ENCODE results near the gene PPP6R3. TPM values are rescaled to one million over a fixed set of nuclear protein-coding genes. Genes with fewer than 3 reads are reported as not detected.

Gene PPP6R3
- total and polyA plus RNA-seq, 2 donors (not counting 3 experiments of a cell fraction or from before 2014, with no cell fraction given), result 31.7 to 98.8 TPM

GRCh38 chr11:68532727-68533369 is 72.3 kb downstream of the PPP6R3 start:
- H3K4me1 ChIP-seq (ENCODE audit: control insufficient read depth, extremely low read depth, insufficient read depth, low read length), result peaks cover 6% of the 10 kb centered on the region
- H3K4me2 ChIP-seq (ENCODE audit: insufficient read depth, low read length), result no peak overlapping the region
- intact Hi-C loops (cut with micrococcal nuclease), result no loop called here
- H2AFZ ChIP-seq (ENCODE audit: low read depth, low read length), result no peak overlapping the region
- H3K27ac ChIP-seq (ENCODE audit: insufficient read depth, low read depth, low read length), result no peak overlapping the region
- H4K20me1 ChIP-seq (replicated peaks; ENCODE audit: control insufficient read depth, extremely low read depth, insufficient read depth, low read length), result peaks cover 6% of the 10 kb centered on the region
- H3K27me3 ChIP-seq (ENCODE audit: control insufficient read depth in 2 of 2, insufficient read depth in 2 of 2, low read length in 2 of 2), result no peaks in the 10 kb centered on the region
- no peak for FAIRE-seq
- dilution Hi-C loops (cut with MboI; ENCODE audit: extremely low pct_ligation_motif_present, low sequenced_read_pairs), result no loop called here
- CTCF ChIA-PET, result no interaction called here
- no TSS peak for BruUV-seq (replicated peaks)
- peaks cover 3 to 8% of the 10 kb centered on the region in 2 experiments for H3K36me3 ChIP-seq (ENCODE audit: control insufficient read depth in 2 of 2, extremely low read depth in 1 of 2, insufficient read depth in 2 of 2, low read length in 2 of 2)
- POLR2A ChIA-PET, result no interaction called here
- H3K9ac ChIP-seq (replicated peaks; ENCODE audit: extremely low read depth, insufficient read depth, low read length), result no peak overlapping the region
- H3K4me3 ChIP-seq (replicated peaks in 1 of 3; ENCODE audit: insufficient read depth in 1 of 3, low read depth in 1 of 3, low read length in 3 of 3), result no peak overlapping the region
- H3K79me2 ChIP-seq (ENCODE audit: control insufficient read depth, insufficient read depth, low read length), result peaks cover 77% of the 10 kb centered on the region
- no peaks in the 10 kb centered on the region for H3K9me3 ChIP-seq (replicated peaks; ENCODE audit: control insufficient read depth, insufficient read depth, low read length)
- TF ChIP-seq POLR2AphosphoS5 (IDR thresholded peaks at IDR 0.05; ENCODE audit: insufficient read depth, low read depth, low read length), result no peak
- no peak for TF ChIP-seq MAX (IDR thresholded peaks at IDR 0.05; ENCODE audit: insufficient read depth, insufficient read length)
- TF ChIP-seq GATA2 (IDR thresholded peaks at IDR 0.05; ENCODE audit: insufficient read depth, insufficient read length, low read depth, low read length), result no peak
- TF ChIP-seq EZH2 (IDR thresholded peaks at IDR 0.05; ENCODE audit: borderline replicate concordance, low read depth, low read length, severe bottlenecking), result no peak
- no peak for TF ChIP-seq JUN (IDR thresholded peaks at IDR 0.05; ENCODE audit: borderline replicate concordance, insufficient read depth, insufficient read length, low read depth)
- no peak for TF ChIP-seq MYC (IDR thresholded peaks at IDR 0.05; ENCODE audit: low read depth, low read length)
- TF ChIP-seq CTCF (IDR thresholded peaks at IDR 0.05; ENCODE audit: extremely low read depth in 1 of 2, insufficient read depth in 1 of 2, low read depth in 1 of 2, low read length in 2 of 2), result no peak
- TF ChIP-seq POLR2A (IDR thresholded peaks at IDR 0.05; ENCODE audit: low read depth, low read length), result no peak
- no peak for TF ChIP-seq FOS (IDR thresholded peaks at IDR 0.05; ENCODE audit: borderline replicate concordance, insufficient read depth, low read length)
- peaks cover 2% of the 10 kb centered on the region for H3K9me1 ChIP-seq (replicated peaks; ENCODE audit: control insufficient read depth, extremely low read depth, insufficient read depth, low read length)
- no peak for DNase-seq (ENCODE audit: low read depth, low spot score)

Data from endothelial cell of umbilical vein (primary cell).